CD8-positive, alpha-beta memory T cell (primary cell): ENCODE results near the gene LANCL3. TPM values are rescaled to one million over a fixed set of nuclear protein-coding genes. Genes with fewer than 3 reads are reported as not detected.

Experiments
- CTCF ChIA-PET: fragments of 350-600 bp; sonication (Branson Sonifier 250); formaldehyde crosslinking; loops from one replicate; lab custom pipeline; 2021; ENCODE audit warnings: antibody characterized with exemption; lab: Charles Lee
- POLR2A ChIA-PET: fragments of 350-600 bp; sonication (Branson Sonifier 250); formaldehyde crosslinking; loops from one replicate; lab custom pipeline; 2021; ENCODE audit warnings: antibody characterized with exemption; lab: Charles Lee
- DNase-seq, 5 donors: peaks; one replicate each; pipeline versions ENCODE4 v3.0.0 to v3.0.0-alpha.2; 2020 to 2022; ENCODE audit warnings: mixed read lengths in 1 of 5
- H3K27ac ChIP-seq: one replicate; pipeline ENCODE4 v1.7.0; 2013; ENCODE audit warnings: low read depth, mild to moderate bottlenecking, low read length, moderate library complexity
- H3K27me3 ChIP-seq: 2 replicates; pipeline ENCODE4 v1.7.0; 2013; ENCODE audit warnings: low read length, mild to moderate bottlenecking; ENCODE audit not compliant: insufficient read depth, poor library complexity, severe bottlenecking
- H3K36me3 ChIP-seq: 2 replicates; pipeline ENCODE4 v1.7.0; 2013; ENCODE audit warnings: mild to moderate bottlenecking, low read length, moderate library complexity; ENCODE audit not compliant: insufficient read depth
- H3K4me1 ChIP-seq: 2 replicates; pipeline ENCODE4 v1.7.0; 2013; ENCODE audit warnings: mild to moderate bottlenecking, low read length, moderate library complexity; ENCODE audit not compliant: insufficient read depth
- H3K4me3 ChIP-seq: 2 replicates; pipeline ENCODE4 v1.7.0; 2013; ENCODE audit warnings: mild to moderate bottlenecking, low read length
- H3K9me3 ChIP-seq: 2 replicates; pipeline ENCODE4 v1.7.0; 2013; ENCODE audit warnings: mild to moderate bottlenecking, low read length
- H3K27ac Mint-ChIP-seq, 8 donors: one replicate each; pipeline ENCODE4 v1.8.0; 2020 to 2021; ENCODE audit warnings: mixed read lengths in 8 of 8, mild to moderate bottlenecking in 6 of 8, inconsistent platforms in 3 of 8, moderate library complexity in 3 of 8
- H3K27me3 Mint-ChIP-seq, 2 donors: one replicate each; pipeline ENCODE4 v1.8.0; 2020 to 2021; ENCODE audit warnings: mixed read lengths in 2 of 2, mild to moderate bottlenecking in 1 of 2, moderate library complexity in 1 of 2
- H3K36me3 Mint-ChIP-seq, 3 donors: one replicate each; pipeline ENCODE4 v1.8.0; 2020 to 2021; ENCODE audit warnings: mixed read lengths in 3 of 3, inconsistent platforms in 1 of 3, mild to moderate bottlenecking in 1 of 3
- H3K4me1 Mint-ChIP-seq, 3 donors: one replicate each; pipeline ENCODE4 v1.8.0; 2020 to 2021; ENCODE audit warnings: mixed read lengths in 3 of 3, inconsistent platforms in 1 of 3, mild to moderate bottlenecking in 1 of 3
- H3K4me3 Mint-ChIP-seq, 7 donors: one replicate each; pipeline ENCODE4 v1.8.0; 2020 to 2021; ENCODE audit warnings: mixed read lengths in 7 of 7, mild to moderate bottlenecking in 6 of 7, moderate library complexity in 4 of 7, inconsistent platforms in 2 of 7
- H3K9me3 Mint-ChIP-seq, 5 donors: one replicate each; pipeline ENCODE4 v1.8.0; 2020 to 2022; ENCODE audit warnings: mixed read lengths in 5 of 5, mild to moderate bottlenecking in 3 of 5, moderate library complexity in 2 of 5, inconsistent platforms in 1 of 5
- polyA plus RNA-seq: library from polyadenylated mRNA; unstranded; fragments of 300-500 nt; fragmentation: Illumina TruSeq; gene quantifications from one replicate; pipeline ENCODE4 v1.2.3, GENCODE V29; 2021
- total RNA-seq, 2 experiments: library from RNA; stranded (reverse); gene quantifications; one replicate each; pipeline ENCODE4 v1.2.3, GENCODE V29; 2021

The LANCL3 gene
- total and polyA plus RNA-seq, 3 experiments from 2014 or later = 0.37 to 0.49 (median 0.48) TPM

DNA sequence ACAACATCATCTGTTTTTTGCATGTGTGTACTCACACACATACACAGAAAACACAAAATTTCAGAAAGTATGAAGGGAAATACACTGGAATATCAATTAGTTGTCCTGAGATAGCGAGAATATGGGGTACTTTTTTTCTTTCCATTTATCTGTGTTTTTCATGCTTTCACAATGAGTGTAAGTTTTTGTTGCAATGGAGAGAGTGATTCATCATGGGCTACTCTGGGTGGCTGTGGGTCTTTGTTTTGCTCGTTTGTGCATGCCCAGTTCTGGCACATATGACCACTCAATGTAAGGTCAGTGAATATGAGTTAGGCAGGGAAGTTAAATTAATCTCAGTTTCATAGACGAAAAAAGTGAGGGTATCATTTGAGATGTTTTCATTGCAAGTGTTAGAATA lies 141.0 kb downstream of the LANCL3 start:
- Histone ChIP-seq H3K27me3 (no peaks in the 10 kb centered on the region), H3K27ac (no peak overlapping the region), H3K9me3 (no peaks in the 10 kb centered on the region), H3K36me3 (no peaks in the 10 kb centered on the region), H3K4me1 (no peaks in the 10 kb centered on the region), H3K4me3 (no peak overlapping the region)
- CTCF ChIA-PET = no interaction called here
- H3K36me3 Mint-ChIP-seq = no peaks in the 10 kb centered on the region
- H3K9me3 Mint-ChIP-seq = no peaks in the 10 kb centered on the region
- H3K27me3 Mint-ChIP-seq = peaks cover 0 to 5% of the 10 kb centered on the region in 2 donors
- POLR2A ChIA-PET = no interaction called here
- no peak for DNase-seq
- H3K27ac Mint-ChIP-seq = no peak overlapping the region
- H3K4me1 Mint-ChIP-seq = no peaks in the 10 kb centered on the region
- H3K4me3 Mint-ChIP-seq = no peak overlapping the region

GRCh38 chrX:37714479-37714878 lies 143.0 kb downstream of the LANCL3 start:
- no peak overlapping the region for H3K27ac ChIP-seq
- no peak for DNase-seq
- H3K4me1 ChIP-seq = no peaks in the 10 kb centered on the region
- peaks cover 0 to 3% of the 10 kb centered on the region in 2 donors for H3K27me3 Mint-ChIP-seq
- no peaks in the 10 kb centered on the region for H3K36me3 ChIP-seq
- H3K4me3 Mint-ChIP-seq = no peak overlapping the region
- CTCF ChIA-PET = no interaction called here
- no peaks in the 10 kb centered on the region for H3K27me3 ChIP-seq
- no peak overlapping the region for H3K4me3 ChIP-seq
- POLR2A ChIA-PET = no interaction called here
- H3K4me1 Mint-ChIP-seq = no peaks in the 10 kb centered on the region
- H3K27ac Mint-ChIP-seq = no peak overlapping the region
- H3K36me3 Mint-ChIP-seq = no peaks in the 10 kb centered on the region
- no peaks in the 10 kb centered on the region for H3K9me3 ChIP-seq
- H3K9me3 Mint-ChIP-seq = peaks cover 0 to 8% (median 3%) of the 10 kb centered on the region in 5 donors

GRCh38 chrX:37716602-37717001 lies 145.1 kb downstream of the LANCL3 start:
- H3K27me3 ChIP-seq = no peaks in the 10 kb centered on the region
- no peak overlapping the region for H3K27ac ChIP-seq
- H3K4me3 ChIP-seq = no peak overlapping the region
- H3K9me3 ChIP-seq = no peaks in the 10 kb centered on the region
- ChIA-PET CTCF (no interaction called here), POLR2A (no interaction called here)
- H3K4me3 Mint-ChIP-seq = no peak overlapping the region
- H3K36me3 ChIP-seq = no peaks in the 10 kb centered on the region
- no peak overlapping the region for H3K27ac Mint-ChIP-seq
- peaks cover 0 to 3% of the 10 kb centered on the region in 2 donors for H3K27me3 Mint-ChIP-seq
- DNase-seq = no peak
- H3K36me3 Mint-ChIP-seq = no peaks in the 10 kb centered on the region
- H3K9me3 Mint-ChIP-seq = peaks cover 0 to 8% (median 3%) of the 10 kb centered on the region in 5 donors
- H3K4me1 Mint-ChIP-seq = no peaks in the 10 kb centered on the region
- H3K4me1 ChIP-seq = no peaks in the 10 kb centered on the region

GRCh38 chrX:37717708-37718107 lies 146.2 kb downstream of the LANCL3 start:
- H3K36me3 ChIP-seq = no peaks in the 10 kb centered on the region
- Mint-ChIP-seq H3K27me3 (peaks cover 3 to 6% of the 10 kb centered on the region in 2 donors), H3K9me3 (peaks cover 0 to 8% (median 3%) of the 10 kb centered on the region in 5 donors), H3K36me3 (peaks cover 0 to 2% (median 0%) of the 10 kb centered on the region in 3 donors), H3K4me3 (no peak overlapping the region), H3K4me1 (no peaks in the 10 kb centered on the region), H3K27ac (no peak overlapping the region)
- H3K4me1 ChIP-seq = no peaks in the 10 kb centered on the region
- CTCF ChIA-PET = no interaction called here
- no peak overlapping the region for H3K4me3 ChIP-seq
- H3K27ac ChIP-seq = no peak overlapping the region
- H3K9me3 ChIP-seq = no peaks in the 10 kb centered on the region
- no peaks in the 10 kb centered on the region for H3K27me3 ChIP-seq
- POLR2A ChIA-PET = no interaction called here
- no peak for DNase-seq

DNA sequence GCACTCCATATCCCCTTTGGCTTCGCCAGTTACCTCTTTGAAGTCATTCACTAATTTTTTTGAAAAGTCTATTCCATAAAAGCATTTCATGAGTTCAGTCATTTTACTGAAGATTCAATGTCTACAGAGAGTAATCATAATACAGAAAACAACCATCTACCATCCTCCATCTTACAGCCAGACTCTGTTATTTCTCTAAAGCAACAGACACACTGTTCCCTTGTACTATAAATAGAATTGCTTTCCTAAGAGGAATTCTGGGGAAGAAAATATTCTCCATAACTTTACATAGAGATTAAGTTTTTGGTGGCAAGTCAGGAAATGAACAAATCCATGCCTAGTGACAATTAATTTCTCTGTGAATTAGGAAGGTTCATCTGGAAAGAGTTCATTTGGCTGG lies 151.1 kb downstream of the LANCL3 start:
- Mint-ChIP-seq H3K9me3 (peaks cover 0 to 8% (median 3%) of the 10 kb centered on the region in 5 donors), H3K4me3 (no peak overlapping the region), H3K27ac (no peak overlapping the region), H3K36me3 (peaks cover 0 to 2% (median 0%) of the 10 kb centered on the region in 3 donors), H3K4me1 (no peaks in the 10 kb centered on the region), H3K27me3 (peaks cover 3 to 6% of the 10 kb centered on the region in 2 donors)
- Histone ChIP-seq H3K4me1 (no peaks in the 10 kb centered on the region), H3K27ac (no peak overlapping the region), H3K9me3 (no peaks in the 10 kb centered on the region), H3K4me3 (no peak overlapping the region), H3K36me3 (no peaks in the 10 kb centered on the region), H3K27me3 (no peaks in the 10 kb centered on the region)
- ChIA-PET CTCF (no interaction called here), POLR2A (no interaction called here)
- no peak for DNase-seq

DNA sequence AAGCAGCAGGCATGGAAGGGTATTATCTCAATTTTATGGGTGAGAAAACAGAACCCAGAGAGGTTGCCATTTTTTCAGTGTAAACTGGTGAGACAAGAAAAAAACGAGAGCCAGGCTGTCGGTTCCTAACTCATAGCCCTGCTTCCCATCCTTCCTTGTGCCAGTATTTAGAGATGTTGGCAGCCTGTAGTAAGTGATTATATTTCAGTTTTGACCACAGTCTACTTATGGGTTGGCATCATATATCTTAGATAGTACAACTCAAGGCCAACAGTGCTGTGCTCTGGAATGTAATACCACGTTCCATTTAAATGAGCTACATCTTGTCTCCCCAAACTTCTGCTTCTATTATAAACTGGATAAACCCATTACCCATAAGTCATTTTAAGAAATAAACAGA lies 154.9 kb downstream of the LANCL3 start:
- ChIA-PET CTCF (no interaction called here), POLR2A (no interaction called here)
- no peak for DNase-seq
- Histone ChIP-seq H3K27me3 (no peaks in the 10 kb centered on the region), H3K4me3 (no peak overlapping the region), H3K9me3 (no peaks in the 10 kb centered on the region), H3K4me1 (no peaks in the 10 kb centered on the region), H3K36me3 (no peaks in the 10 kb centered on the region), H3K27ac (no peak overlapping the region)
- no peak overlapping the region for H3K27ac Mint-ChIP-seq
- H3K36me3 Mint-ChIP-seq = peaks cover 0 to 2% (median 0%) of the 10 kb centered on the region in 3 donors
- H3K4me3 Mint-ChIP-seq = no peak overlapping the region
- no peaks in the 10 kb centered on the region for H3K4me1 Mint-ChIP-seq
- H3K9me3 Mint-ChIP-seq = no peaks in the 10 kb centered on the region
- H3K27me3 Mint-ChIP-seq = peaks cover 2 to 6% of the 10 kb centered on the region in 2 donors

Other genes starting within 250 kb of the LANCL3 start
- not detected for gene PRRG1, start 222.3 kb upstream of the LANCL3 start, total RNA-seq
- gene PRRG1, start 222.3 kb upstream of the LANCL3 start, polyA plus RNA-seq = not detected
- gene XK, start 114.1 kb downstream of the LANCL3 start, total RNA-seq = under 1 TPM; 0.22 to 0.27 TPM
- not detected for gene XK, start 114.1 kb downstream of the LANCL3 start, polyA plus RNA-seq
- gene CYBB, start 208.4 kb downstream of the LANCL3 start, total RNA-seq = 1 to 10 TPM; 3.0 to 3.7 TPM
- not detected for gene CYBB, start 208.4 kb downstream of the LANCL3 start, polyA plus RNA-seq